GM21526 (cell line): ENCODE results near the gene NPR3.

Experiments used
- ATAC-seq: cut with Tn5 transposase; IDR thresholded peaks from one replicate; pipeline ENCODE4 v1.9.1; 2021; ENCODE audit warnings: moderate library complexity; ENCODE audit not compliant: unreplicated experiment, low FRiP score

The NPR3 gene

DNA sequence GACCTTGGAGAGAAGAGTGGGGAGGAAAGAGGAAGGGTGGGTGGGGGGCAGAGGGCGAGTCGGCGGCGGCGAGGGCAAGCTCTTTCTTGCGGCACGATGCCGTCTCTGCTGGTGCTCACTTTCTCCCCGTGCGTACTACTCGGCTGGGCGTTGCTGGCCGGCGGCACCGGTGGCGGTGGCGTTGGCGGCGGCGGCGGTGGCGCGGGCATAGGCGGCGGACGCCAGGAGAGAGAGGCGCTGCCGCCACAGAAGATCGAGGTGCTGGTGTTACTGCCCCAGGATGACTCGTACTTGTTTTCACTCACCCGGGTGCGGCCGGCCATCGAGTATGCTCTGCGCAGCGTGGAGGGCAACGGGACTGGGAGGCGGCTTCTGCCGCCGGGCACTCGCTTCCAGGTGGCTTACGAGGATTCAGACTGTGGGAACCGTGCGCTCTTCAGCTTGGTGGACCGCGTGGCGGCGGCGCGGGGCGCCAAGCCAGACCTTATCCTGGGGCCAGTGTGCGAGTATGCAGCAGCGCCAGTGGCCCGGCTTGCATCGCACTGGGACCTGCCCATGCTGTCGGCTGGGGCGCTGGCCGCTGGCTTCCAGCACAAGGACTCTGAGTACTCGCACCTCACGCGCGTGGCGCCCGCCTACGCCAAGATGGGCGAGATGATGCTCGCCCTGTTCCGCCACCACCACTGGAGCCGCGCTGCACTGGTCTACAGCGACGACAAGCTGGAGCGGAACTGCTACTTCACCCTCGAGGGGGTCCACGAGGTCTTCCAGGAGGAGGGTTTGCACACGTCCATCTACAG is 760 bp downstream of the NPR3 start:
- ATAC-seq = no peak

GRCh38 chr5:32712481-32713360 is 1.6 kb downstream of the NPR3 start:
- no peak for ATAC-seq

DNA sequence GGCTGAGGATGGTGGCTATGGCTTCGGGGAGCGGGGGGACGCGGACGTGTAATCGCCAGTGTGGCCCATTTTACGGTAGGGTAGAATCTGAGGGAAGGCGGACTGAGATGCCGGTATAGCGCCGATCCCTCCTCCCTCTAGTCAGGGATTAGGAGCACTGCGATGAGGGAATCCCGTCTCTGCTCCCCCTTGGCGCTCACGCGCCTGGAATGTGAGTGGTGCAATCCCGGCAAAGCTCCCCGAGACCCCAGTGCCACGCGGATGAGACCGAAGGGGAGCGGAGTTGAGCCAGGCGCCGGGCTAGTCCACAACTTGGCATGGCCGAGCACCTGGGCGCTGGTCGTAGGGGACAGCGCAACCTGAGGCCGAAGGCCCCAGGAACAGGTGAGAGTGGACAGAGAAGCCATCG is 2.2 kb downstream of the NPR3 start:
- no peak for ATAC-seq

GRCh38 chr5:32713770-32714381 is 2.8 kb downstream of the NPR3 start:
- no peak for ATAC-seq

- ATAC-seq = no peak
Observed at GRCh38 chr5:32714836-32715235, 3.7 kb downstream of the NPR3 start.

- no peak for ATAC-seq
Observed at GRCh38 chr5:32720300-32720699, 9.2 kb downstream of the NPR3 start.

DNA sequence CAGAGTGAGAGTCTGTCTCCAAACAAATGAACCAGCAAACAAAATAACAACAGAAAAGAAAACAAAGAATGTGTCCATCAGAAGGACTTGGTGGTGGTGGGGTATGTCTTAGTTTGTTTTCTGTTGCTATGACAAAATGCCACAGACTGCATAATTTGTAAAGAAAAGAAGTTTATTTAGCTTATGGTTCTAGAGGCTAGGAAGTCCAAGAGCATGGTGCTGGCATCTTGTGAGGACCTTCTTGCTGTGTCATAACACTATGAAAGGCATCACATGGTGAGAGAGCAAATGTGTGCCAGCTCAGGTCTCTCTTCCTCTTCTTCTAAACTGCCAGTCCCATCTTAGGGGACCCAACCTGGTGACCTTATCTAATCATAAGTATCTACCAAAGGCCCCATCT is 10.5 kb downstream of the NPR3 start:
- ATAC-seq = no peak

- ATAC-seq = no peak
Observed at GRCh38 chr5:32722957-32723356, 11.8 kb downstream of the NPR3 start.

GRCh38 chr5:32724526-32724925 is 13.4 kb downstream of the NPR3 start:
- ATAC-seq = no peak

GRCh38 chr5:32726086-32726557 is 15.0 kb downstream of the NPR3 start:
- no peak for ATAC-seq

- ATAC-seq = no peak
Observed at GRCh38 chr5:32729651-32730050, 18.5 kb downstream of the NPR3 start.

DNA sequence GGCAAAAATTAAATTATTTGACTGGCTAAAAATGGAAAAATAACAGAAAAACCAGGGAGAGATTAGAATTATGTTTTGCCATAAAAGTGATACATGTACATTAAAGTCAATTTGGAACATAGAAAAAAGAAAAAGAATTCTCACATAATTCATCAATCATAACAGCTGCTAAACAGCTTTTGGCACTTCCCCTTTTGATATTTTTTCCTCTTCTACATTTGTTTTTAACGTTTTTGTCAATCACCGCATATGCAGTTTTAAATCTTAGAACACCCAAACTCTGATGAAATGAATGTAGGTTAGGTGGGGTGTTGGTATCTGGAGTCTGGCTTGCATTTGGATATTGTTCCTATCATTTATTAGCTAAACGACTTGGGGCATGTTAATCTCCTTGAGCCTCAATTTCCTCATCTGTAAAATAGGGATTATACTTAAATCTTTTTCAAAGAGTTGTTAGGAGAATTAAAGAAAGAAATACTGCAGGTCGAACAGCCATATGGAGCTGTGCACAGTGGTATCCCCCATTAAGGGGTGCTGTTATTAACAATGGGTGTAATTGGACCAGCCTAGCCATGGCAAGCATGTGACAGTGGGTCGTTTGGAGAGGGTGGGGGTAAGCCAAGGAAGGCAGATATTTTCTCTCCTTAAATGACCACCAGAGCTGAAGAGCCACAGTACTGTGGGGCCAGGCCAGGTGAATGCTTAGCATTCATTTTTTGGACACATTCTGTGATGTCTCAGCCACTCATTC is 22.6 kb downstream of the NPR3 start:
- ATAC-seq = no peak

GRCh38 chr5:32734827-32735378 is 23.8 kb downstream of the NPR3 start:
- no peak for ATAC-seq

DNA sequence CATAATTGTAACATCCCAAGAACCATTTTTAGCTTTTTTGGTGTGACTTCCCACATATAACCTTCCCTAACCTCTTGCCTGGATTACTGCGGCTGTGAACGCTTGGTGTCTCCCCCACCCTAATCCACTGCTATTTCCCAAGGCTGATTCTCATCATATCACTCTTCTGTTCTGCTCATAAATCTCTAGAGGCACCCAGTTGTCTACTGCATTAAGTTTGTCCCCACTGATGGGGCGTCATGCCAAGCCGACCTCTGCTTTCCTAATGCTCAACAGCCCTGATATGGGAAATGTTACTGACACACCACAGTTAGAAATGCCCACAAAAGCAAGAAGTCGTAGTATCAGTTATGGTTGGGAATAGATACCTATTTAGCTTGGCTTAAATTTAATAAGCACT is 24.4 kb downstream of the NPR3 start:
- no peak for ATAC-seq

DNA sequence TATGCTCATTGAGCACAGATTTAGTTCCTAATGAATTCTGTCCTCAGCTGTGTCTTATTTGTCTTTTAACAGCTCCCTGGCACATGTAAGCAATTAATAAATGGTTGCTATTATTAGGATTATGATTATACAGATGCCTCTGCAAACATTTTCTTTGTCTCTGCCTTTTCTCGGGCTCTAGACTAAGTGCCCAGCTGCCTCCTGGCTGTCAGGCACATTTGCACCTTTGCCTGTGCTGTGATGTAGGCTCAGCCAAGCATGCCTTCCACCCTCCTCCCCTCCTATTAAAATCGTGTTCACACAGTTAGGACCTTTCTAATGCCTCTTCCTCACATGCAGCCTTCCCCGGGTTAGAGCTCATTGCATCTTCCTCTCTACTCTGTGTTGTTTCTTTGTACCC is 25.7 kb downstream of the NPR3 start:
- ATAC-seq = no peak

DNA sequence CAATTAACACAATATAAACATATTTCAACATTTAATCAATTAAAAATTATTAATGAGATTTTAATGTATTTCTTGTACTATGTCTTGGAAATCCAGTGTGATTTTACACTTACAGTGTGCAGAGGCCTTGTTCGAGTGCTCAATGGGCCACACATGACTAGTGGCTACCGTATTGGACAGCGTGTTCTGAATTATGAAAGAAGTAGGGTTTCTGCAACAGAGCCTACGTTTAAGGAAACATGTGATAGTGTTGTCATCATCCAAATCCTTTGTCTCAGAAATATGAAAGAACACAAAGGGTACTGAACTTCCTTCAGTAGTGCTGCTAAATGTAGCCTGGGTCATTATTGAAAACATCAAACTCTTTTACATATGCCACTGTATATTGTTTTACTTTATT is 29.5 kb downstream of the NPR3 start:
- ATAC-seq = no peak

GRCh38 chr5:32745317-32745716 is 34.2 kb downstream of the NPR3 start:
- ATAC-seq = no peak

- no peak for ATAC-seq
Observed at GRCh38 chr5:32752411-32752810, 41.3 kb downstream of the NPR3 start.

GRCh38 chr5:32753051-32753450 is 41.9 kb downstream of the NPR3 start:
- ATAC-seq = no peak

DNA sequence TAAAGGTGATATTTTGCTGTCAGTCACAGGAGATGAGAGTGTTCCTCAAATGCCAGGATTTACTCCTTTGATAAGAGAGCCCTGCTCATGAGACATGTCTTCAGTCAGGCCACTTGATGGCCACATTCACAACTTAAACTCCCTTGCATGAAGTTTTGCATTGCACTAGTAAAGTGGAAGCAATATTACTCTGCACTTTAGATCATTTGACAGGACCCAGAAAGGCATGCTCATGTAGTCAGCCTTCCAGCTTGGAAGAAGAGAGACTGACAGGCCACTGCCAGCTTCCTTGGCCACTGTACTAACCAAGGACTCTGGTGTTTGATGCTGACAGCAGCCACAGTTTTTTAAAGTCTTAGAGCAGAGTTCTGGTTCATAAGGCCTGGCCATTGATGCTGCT is 42.6 kb downstream of the NPR3 start:
- ATAC-seq = no peak
